Subcutaneous abdominal adipose tissue (tissue), 5 donors: ENCODE data around the gene MACF1.

Experiments used
- H3K27ac ChIP-seq: one replicate; pipeline ENCODE4 v1.7.0; 2013; ENCODE audit warnings: low read depth, mild to moderate bottlenecking, inconsistent platforms, low read length, moderate library complexity
- H3K27me3 ChIP-seq, 5 donors: one replicate each; pipeline ENCODE4 v1.7.0; 2013; ENCODE audit warnings: low read length in 5 of 5, inconsistent platforms in 1 of 5; ENCODE audit not compliant: control insufficient read depth in 5 of 5, insufficient read depth in 4 of 5
- H3K36me3 ChIP-seq, 5 donors: one replicate each; pipeline ENCODE4 v1.7.0; 2013; ENCODE audit warnings: low read length in 5 of 5; ENCODE audit not compliant: control insufficient read depth in 5 of 5, insufficient read depth in 5 of 5
- H3K4me1 ChIP-seq, 5 donors: one replicate each; pipeline ENCODE4 v1.7.0; 2013; ENCODE audit warnings: low read length in 5 of 5, mild to moderate bottlenecking in 3 of 5, moderate library complexity in 1 of 5; ENCODE audit not compliant: control insufficient read depth in 5 of 5, insufficient read depth in 5 of 5
- H3K4me3 ChIP-seq, 5 donors: one replicate each; pipeline ENCODE4 v1.7.0; 2013; ENCODE audit warnings: low read length in 5 of 5, low read depth in 1 of 5
- H3K9ac ChIP-seq, 5 donors: one replicate each; pipeline ENCODE4 v1.7.0; 2013; ENCODE audit warnings: low read length in 5 of 5, mild to moderate bottlenecking in 4 of 5, moderate library complexity in 3 of 5
- H3K9me3 ChIP-seq, 5 donors: one replicate each; pipeline ENCODE4 v1.7.0; 2013; ENCODE audit warnings: low read length in 5 of 5; ENCODE audit not compliant: control insufficient read depth in 5 of 5
- donor health status: healthy.
- donor health status: healthy.
- donor health status: healthy.
- donor health status: healthy.
- donor health status: healthy.

Gene MACF1

GRCh38 chr1:39528082-39528481 lies 323.6 kb downstream of the MACF1 start:
- Histone ChIP-seq H3K27me3 (no peaks in the 10 kb centered on the region), H3K27ac (no peak overlapping the region), H3K4me1 (no peaks in the 10 kb centered on the region), H3K9me3 (no peaks in the 10 kb centered on the region), H3K36me3 (peaks cover 0 to 84% (median 42%) of the 10 kb centered on the region in 5 donors), H3K4me3 (no peak overlapping the region), H3K9ac (no peak overlapping the region)

DNA sequence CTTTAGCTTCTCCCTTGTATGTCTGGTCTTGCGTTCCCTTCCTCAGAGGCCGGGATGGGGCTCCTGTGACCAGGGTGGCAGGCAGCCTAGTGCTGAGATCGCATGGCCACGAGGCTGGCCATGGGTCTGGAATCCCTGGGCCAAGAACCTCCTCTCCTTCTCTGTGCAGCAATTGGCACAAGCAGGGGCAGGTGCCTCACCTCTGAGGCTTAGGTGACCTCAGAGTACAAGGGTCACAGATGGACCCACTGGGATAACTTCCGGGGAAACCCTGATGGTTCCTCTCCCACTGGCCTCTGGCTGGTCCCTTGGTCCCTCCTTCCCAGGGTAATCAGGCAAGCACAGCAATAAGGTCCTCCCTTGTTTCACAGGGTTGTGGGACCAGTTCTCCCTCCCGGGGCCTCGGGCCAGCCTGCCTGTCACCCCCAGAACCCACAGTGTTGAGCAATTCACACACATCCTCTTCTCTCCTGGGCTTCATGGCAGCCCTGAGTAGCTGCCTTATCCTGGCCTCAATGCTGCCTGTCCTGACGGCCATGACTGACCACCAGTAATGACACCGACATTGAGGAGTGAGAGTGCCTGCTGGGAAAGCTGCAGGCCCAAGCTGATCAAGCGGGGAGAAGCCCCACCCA lies 325.5 kb downstream of the MACF1 start:
- H3K9ac ChIP-seq = no peak overlapping the region
- H3K9me3 ChIP-seq = no peaks in the 10 kb centered on the region
- peaks cover 0 to 69% (median 33%) of the 10 kb centered on the region in 5 donors for H3K36me3 ChIP-seq
- H3K4me3 ChIP-seq = no peak overlapping the region
- H3K27me3 ChIP-seq = no peaks in the 10 kb centered on the region
- no peaks in the 10 kb centered on the region for H3K4me1 ChIP-seq
- no peak overlapping the region for H3K27ac ChIP-seq

DNA sequence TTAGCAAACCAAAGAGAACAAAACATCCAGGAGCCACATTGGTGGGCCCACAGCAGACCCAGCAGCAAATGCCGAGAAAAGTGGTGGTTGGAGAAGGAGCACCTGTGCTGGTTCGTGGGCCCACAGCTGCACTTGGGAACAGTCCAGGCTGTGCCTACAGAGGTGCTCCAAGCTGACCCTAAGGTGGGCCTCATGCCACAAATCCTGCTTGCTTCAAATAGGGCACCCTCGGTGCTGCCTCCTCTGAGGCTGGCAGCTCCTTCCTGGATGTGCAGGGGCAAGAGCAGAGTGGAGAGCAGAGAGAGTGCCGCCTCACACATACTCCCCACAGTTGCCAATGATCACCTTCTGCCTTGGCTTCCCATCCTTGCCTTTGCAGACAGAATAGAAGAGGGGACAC lies 327.0 kb downstream of the MACF1 start:
- Histone ChIP-seq H3K4me3 (no peak overlapping the region), H3K27me3 (no peaks in the 10 kb centered on the region), H3K9ac (no peak overlapping the region), H3K4me1 (no peaks in the 10 kb centered on the region), H3K27ac (no peak overlapping the region), H3K9me3 (no peaks in the 10 kb centered on the region), H3K36me3 (peaks cover 0 to 58% (median 28%) of the 10 kb centered on the region in 5 donors)

- peaks cover 0 to 49% (median 13%) of the 10 kb centered on the region in 5 donors for H3K36me3 ChIP-seq
- H3K4me1 ChIP-seq = no peaks in the 10 kb centered on the region
- no peaks in the 10 kb centered on the region for H3K9me3 ChIP-seq
- no peak overlapping the region for H3K9ac ChIP-seq
- no peak overlapping the region for H3K4me3 ChIP-seq
- H3K27me3 ChIP-seq = no peaks in the 10 kb centered on the region
- no peak overlapping the region for H3K27ac ChIP-seq
These were observed 328.9 kb downstream of the MACF1 start for GRCh38 chr1:39533442-39533841.
